AG04449 (cell line): ENCODE results near the gene DLGAP1.

ENCODE experiments used
- CTCF ChIA-PET: fragments of 350-600 bp; formaldehyde crosslinking; extraction: SDS; loops from one replicate; lab custom pipeline; 2021; ENCODE audit warnings: antibody characterized with exemption; lab: Yijun Ruan, JAX
- POLR2A ChIA-PET: fragments of 400-600, 350-600 bp; formaldehyde crosslinking; extraction: SDS; loops from one replicate; lab custom pipeline; 2020; ENCODE audit warnings: antibody characterized with exemption, inconsistent platforms; lab: Yijun Ruan, JAX
- DNase-seq: peaks from one replicate; pipeline ENCODE4 v3.0.0-alpha.2; 2010; ENCODE audit warnings: low read depth, low spot score
- H3K4me3 ChIP-seq: 2 replicates; pipeline ENCODE4 v1.5.1; 2011; ENCODE audit warnings: low read depth, mild to moderate bottlenecking, control low read depth, low read length
- CTCF ChIP-seq: IDR thresholded peaks from one replicate; pipeline ENCODE4 v1.5.1; 2011; ENCODE audit warnings: mild to moderate bottlenecking, moderate library complexity, low read length, control low read depth, inconsistent platforms; ENCODE audit not compliant: insufficient read depth; ENCODE audit errors: missing control alignments

The DLGAP1 gene

GRCh38 chr18:4143585-4143984, 311.5 kb downstream of the DLGAP1 start:
- DNase-seq = no peak
- ChIA-PET POLR2A (no interaction called here), CTCF (no interaction called here)
- H3K4me3 ChIP-seq = no peak overlapping the region
- TF ChIP-seq CTCF = no peak

- ChIA-PET POLR2A (no interaction called here), CTCF (no interaction called here)
- H3K4me3 ChIP-seq = no peak overlapping the region
- no peak for DNase-seq
- no peak for TF ChIP-seq CTCF
Observed at GRCh38 chr18:4142876-4143275, 312.2 kb downstream of the DLGAP1 start.

GRCh38 chr18:4134700-4135099, 320.4 kb downstream of the DLGAP1 start:
- ChIA-PET POLR2A (no interaction called here), CTCF (interaction anchor here (1.0 kb wide), 1 partner anchor 28 kb away, joined by 3 read pairs; no protein-coding TSS in a partner anchor)
- no peak overlapping the region for H3K4me3 ChIP-seq
- DNase-seq = no peak
- no peak for TF ChIP-seq CTCF

GRCh38 chr18:4130734-4131719, 324.1 kb downstream of the DLGAP1 start:
- no peak overlapping the region for H3K4me3 ChIP-seq
- CTCF ChIA-PET = no interaction called here
- no peak for DNase-seq
- no peak for TF ChIP-seq CTCF
- POLR2A ChIA-PET = no interaction called here

GRCh38 chr18:4126939-4127338, 328.2 kb downstream of the DLGAP1 start:
- TF ChIP-seq CTCF = no peak
- ChIA-PET POLR2A (no interaction called here), CTCF (no interaction called here)
- no peak overlapping the region for H3K4me3 ChIP-seq
- no peak for DNase-seq

GRCh38 chr18:4125627-4126230, 329.4 kb downstream of the DLGAP1 start:
- no peak for TF ChIP-seq CTCF
- POLR2A ChIA-PET = no interaction called here
- DNase-seq = no peak
- CTCF ChIA-PET = no interaction called here
- no peak overlapping the region for H3K4me3 ChIP-seq
